NCI-H2227 treated with DMSO at 0.1 percent for 48 hours (cell line): ENCODE data around the gene GRIK1.

Experiments used
- DNase-seq: peaks from one replicate; lab custom pipeline; 2025; lab: John Stamatoyannopoulos, UW

GRIK1 gene

DNA sequence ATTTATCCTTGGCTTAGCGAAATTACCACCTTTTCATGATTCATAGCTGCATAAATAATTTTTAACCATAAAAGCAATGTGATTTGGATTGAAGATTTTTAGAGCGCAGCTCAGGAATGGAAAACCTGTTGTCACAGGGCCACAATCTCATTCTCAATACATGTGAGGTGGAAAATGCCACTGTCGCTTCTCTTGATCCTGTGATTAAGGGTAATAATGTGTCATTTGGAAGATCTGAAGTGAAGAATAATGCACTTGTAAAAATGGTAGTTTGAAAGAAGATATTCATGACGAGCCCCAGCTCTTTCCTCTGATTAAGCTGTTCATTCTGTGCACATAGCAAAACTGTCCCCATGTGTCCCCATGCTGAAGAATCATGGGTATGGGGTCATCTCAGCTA, 410.7 kb downstream of the GRIK1 start:
- DNase-seq = no peak

DNA sequence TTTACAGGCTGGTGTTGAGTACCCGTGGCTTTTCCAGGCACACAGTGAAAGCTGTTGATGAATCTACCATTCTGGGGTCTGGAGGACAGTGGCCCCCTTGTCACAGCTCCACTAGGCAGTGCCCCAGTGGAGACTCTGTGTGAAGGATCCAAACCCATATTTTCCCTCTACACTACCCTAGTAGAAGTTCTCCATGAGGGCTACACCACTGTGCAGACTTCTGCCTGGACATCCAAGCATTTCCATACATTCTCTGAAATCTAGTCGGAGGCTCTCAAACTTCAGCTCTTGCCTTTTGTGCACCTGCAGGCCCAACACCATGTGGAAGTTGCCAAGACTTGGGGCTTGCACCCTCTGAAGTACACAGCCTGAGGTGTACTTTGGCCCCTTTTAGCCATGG, 413.3 kb downstream of the GRIK1 start:
- DNase-seq = no peak

- DNase-seq = no peak
These were observed 415.7 kb downstream of the GRIK1 start for GRCh38 chr21:29524055-29524454.

DNA sequence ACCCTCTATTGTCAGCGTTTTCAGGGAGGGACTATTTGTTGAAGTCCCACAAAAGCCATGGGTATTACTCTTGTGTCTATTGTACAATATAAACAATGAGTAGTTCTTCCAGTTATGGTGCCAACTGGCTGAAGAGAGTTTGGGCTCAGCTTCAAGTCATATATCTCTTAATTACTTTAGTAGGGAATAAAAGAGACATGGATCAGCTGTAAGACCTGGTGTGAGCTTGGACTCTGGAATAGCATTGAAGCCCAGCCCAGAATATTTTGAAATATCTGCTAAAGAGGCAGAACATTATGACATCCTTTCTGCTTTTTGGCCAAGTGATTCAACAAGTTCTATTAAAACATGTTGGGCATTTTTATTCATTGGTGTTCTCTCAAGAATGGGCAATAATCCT, 416.1 kb downstream of the GRIK1 start:
- no peak for DNase-seq

- DNase-seq = no peak
These were observed 417.9 kb downstream of the GRIK1 start for GRCh38 chr21:29521872-29522271.

DNA sequence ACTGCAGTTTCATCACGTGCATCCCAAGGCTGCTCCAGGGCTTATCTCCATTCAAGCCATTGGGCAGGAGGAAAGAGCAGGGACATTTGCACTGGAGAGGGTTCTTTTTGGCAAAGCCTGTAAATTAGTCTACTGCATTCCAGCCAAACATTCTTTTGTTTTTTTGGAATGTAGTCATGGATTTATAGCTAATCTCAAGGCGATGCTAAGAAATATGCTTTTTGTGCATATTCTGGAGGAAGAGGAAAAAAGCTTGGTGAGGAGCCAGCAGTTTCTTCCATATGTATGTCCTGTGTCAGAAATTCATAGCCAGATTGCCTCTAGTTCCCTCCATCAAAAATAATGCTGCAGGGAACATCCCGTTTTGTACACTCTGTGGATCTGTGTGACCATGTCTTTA, 419.6 kb downstream of the GRIK1 start:
- DNase-seq = no peak

DNA sequence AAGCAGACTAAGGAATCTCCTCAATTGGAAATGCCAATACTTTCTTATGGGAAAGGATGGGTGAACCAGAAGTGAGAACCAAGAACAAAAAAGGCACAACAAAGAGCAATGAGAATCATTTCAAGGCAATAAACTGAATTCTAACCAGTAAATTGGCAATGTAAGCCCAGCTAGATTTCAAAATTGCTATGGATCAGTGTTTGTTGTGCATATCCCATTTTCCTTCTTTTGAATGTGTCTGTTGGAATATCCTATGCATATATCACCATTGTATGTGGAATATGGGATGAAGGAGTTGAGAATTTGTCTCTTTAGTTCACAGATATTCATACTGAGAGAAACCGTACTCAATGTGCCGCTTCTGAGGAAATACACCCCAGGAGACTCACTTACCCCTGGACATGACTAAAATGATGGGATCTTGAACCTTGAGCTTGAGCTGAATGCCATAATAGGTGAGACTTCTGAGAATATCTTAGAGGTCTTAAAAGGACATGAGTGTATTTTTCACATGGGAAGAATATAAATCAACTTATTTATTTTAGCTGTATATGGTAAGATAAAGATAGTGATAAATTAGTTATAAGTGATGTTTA, 425.0 kb downstream of the GRIK1 start:
- no peak for DNase-seq

- no peak for DNase-seq
These were observed 426.3 kb downstream of the GRIK1 start for GRCh38 chr21:29513535-29513934.

- no peak for DNase-seq
These were observed 428.7 kb downstream of the GRIK1 start for GRCh38 chr21:29511096-29511495.

DNA sequence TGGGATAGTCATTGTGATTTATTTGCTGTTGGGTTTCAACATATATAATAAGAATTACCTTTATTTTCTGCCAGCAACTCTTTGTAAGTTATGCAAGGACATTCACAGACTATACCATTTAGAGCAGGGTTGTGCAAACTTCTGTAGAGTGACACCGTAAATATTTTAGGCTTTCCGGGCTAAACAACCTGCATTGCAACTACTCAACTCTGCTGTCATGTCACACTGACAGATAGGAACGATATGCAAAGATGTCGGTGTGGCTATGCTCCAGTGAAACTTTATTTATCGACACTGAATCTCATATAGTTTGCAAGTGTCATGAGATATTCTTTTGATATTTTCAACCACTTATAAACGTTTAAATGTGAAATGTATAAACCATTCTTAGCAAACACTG, 430.7 kb downstream of the GRIK1 start:
- no peak for DNase-seq

DNA sequence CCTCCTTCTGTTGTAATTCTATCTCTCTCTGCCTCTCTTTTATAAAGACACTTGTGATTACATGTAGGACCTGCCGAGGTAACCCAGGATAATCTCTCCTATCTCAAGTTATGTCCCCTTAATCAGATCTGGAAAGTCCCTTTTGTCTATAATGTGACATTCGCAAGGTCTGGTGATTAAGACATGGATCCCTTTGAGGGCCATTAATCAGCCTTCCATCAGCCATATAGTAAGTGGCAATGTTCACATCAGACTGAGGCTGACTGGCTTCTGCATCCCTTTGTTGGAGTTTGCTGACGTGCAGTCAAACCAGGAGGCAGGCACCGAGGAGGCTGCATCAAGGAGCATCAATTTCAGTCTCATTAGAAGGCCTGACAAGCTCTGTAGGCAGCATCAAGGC, 431.5 kb downstream of the GRIK1 start:
- no peak for DNase-seq

GRCh38 chr21:29506947-29507346, 432.8 kb downstream of the GRIK1 start:
- no peak for DNase-seq

DNA sequence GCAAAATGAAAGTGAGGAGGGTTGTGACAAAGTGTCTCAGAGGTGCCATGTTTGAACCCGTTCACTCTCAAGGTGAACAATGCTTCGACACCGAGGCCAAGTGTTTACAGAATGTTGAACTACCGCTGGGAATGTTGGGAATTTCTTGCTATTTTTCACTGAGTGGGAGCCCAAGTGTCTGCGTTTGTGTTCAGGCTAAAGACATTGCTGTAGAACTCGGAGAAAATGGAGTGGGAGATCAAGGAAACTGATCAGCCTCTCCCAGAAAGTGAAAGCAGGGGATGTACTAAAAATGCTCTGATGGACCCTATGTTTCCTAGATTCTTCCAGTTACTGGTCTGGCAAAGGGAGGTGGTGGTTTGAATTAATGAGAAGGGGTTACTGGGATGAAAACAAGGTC, 433.6 kb downstream of the GRIK1 start:
- DNase-seq = no peak

- no peak for DNase-seq
These were observed 435.0 kb downstream of the GRIK1 start for GRCh38 chr21:29504751-29505321.

DNA sequence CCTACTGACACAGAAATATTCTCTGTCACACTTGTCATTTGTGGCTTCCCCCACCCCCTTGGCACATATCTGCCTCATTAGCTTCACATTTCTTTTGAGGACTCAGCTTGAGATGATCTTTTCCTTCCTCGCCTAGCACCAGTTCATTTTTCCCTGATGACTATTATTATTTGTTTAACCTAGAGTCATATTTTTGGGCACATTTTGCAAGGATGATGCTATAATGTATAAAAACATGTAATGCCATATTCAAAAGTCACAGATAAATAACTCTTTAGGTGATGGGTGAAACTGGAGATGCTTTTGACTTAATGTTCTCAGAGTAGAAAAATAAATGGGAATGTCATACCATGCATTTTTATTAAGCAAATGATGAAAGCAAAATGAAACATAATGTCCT, 438.3 kb downstream of the GRIK1 start:
- DNase-seq = no peak

- DNase-seq = no peak
These were observed 440.0 kb downstream of the GRIK1 start for GRCh38 chr21:29499734-29500343.

GRCh38 chr21:29499229-29499628, 440.6 kb downstream of the GRIK1 start:
- DNase-seq = no peak

DNA sequence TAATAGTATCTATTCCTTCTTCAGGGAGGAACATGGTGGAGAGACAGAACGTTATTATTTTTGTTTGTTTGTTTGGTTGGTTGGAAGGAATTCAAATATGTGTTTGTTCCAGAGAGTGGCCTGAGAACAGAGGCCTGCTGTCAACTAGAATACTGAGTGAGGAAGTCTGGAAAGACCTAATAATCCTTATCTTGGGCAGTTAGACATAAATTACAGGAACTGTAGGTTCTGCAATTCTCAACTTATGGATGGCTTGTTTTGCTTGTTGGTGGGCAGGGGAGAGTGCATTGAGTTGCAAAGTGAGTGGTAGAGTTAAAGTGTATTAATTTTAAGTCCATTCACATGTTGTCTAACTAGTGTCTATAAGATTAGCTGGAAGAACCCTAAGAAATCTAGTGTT, 443.5 kb downstream of the GRIK1 start:
- no peak for DNase-seq

- DNase-seq = no peak
These were observed 449.8 kb downstream of the GRIK1 start for GRCh38 chr21:29490016-29490415.

DNA sequence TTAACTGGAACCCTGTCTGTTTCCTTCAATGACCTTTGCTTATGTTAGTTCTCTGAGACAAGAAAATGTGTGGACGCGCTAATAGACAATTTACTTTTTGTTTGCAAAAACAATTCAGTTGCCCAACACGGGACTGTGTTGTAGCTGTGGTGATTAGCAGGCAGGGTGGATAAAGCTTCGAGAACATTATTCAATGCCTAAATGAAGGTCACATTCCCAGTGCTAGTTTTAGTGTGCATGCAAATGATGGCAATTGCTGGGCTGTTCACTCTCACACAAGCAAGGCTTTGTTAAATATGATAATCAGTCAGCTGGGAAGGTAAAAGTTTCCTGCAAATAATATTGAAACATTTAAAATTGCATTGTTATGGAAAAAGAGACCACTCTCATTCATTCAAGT, 452.6 kb downstream of the GRIK1 start:
- no peak for DNase-seq
